GM12874 (cell line): Measurements from ENCODE around the gene ZNF579.

Source experiments
- CTCF ChIP-seq: IDR thresholded peaks from 2 replicates; pipeline ENCODE4 v1.5.1; 2011; ENCODE audit warnings: low read depth, mild to moderate bottlenecking, control low read depth, low read length, moderate library complexity; ENCODE audit not compliant: insufficient read depth

ZNF579 gene

DNA sequence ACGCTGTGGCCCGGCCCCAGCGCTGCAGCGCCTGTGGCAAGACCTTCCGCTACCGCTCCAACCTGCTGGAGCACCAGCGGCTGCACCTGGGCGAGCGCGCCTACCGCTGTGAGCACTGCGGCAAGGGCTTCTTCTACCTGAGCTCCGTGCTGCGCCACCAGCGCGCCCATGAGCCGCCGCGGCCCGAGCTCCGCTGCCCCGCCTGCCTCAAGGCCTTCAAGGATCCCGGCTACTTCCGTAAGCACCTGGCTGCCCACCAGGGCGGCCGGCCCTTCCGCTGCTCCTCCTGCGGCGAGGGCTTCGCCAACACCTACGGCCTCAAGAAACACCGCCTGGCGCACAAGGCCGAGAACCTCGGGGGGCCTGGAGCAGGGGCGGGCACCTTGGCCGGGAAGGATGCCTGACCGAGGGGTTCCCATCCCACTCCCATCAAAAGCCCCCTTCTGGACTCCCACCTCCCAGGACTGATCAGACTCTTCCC, 35.8 kb upstream of the ZNF579 start:
- no peak for TF ChIP-seq CTCF

DNA sequence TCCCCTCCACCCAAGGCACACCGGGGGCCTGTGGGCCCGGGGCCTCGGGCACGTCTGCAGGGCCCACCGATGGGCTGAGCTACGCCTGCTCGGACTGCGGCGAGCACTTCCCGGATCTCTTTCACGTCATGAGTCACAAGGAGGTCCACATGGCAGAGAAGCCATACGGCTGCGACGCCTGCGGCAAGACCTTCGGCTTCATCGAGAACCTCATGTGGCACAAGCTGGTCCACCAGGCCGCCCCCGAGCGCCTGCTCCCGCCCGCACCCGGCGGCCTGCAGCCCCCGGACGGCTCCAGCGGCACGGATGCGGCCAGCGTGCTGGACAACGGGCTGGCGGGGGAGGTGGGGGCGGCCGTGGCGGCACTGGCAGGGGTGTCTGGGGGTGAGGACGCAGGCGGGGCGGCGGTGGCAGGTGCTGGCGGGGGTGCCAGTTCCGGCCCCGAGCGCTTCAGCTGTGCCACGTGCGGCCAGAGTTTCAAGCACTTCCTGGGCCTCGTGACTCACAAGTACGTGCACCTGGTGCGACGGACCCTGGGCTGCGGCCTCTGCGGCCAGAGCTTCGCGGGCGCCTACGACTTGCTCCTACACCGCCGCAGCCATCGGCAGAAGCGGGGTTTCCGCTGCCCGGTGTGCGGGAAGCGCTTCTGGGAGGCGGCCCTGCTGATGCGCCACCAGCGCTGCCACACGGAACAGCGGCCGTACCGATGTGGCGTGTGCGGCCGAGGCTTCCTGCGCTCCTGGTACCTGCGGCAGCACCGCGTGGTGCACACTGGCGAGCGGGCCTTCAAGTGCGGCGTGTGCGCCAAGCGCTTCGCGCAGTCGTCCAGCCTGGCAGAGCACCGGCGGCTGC, 35.1 kb upstream of the ZNF579 start:
- no peak for TF ChIP-seq CTCF

DNA sequence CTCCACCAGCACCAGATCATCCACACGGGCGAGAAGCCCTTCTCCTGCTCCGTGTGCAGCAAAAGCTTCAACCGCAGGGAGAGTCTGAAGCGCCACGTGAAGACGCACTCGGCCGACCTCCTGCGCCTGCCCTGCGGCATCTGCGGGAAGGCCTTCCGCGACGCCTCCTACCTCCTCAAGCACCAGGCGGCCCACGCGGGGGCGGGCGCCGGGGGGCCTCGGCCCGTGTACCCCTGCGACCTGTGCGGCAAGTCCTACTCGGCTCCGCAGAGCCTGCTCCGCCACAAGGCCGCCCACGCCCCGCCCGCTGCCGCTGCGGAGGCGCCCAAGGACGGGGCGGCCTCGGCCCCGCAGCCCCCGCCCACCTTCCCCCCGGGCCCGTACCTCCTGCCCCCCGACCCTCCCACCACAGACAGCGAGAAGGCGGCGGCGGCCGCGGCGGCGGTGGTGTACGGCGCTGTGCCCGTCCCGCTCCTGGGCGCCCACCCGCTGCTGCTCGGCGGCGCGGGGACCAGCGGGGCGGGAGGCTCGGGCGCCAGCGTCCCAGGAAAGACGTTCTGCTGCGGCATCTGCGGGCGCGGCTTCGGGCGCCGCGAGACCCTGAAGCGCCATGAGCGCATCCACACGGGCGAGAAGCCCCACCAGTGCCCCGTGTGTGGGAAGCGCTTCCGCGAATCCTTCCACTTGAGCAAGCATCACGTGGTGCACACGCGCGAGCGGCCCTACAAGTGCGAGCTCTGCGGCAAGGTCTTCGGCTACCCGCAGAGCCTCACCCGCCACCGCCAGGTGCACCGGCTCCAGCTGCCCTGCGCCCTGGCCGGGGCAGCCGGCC, 34.3 kb upstream of the ZNF579 start:
- TF ChIP-seq CTCF = no peak

GRCh38 chr19:55613930-55614710, 33.5 kb upstream of the ZNF579 start:
- TF ChIP-seq CTCF = no peak

GRCh38 chr19:55613396-55613795, 32.7 kb upstream of the ZNF579 start:
- no peak for TF ChIP-seq CTCF

- TF ChIP-seq CTCF = no peak
Measured at GRCh38 chr19:55611983-55612645, 31.5 kb upstream of the ZNF579 start.
